HG02943 (cell line): Measurements from ENCODE around the gene FANCC.
"Not testable (repeated sequence)": the region's sequence is repeated elsewhere in the genome, so short reads cannot be mapped to it uniquely, and the experiment has no call there.

Source experiments
- ATAC-seq: cut with Tn5 transposase; IDR thresholded peaks from one replicate; pipeline ENCODE4 v1.9.1; 2021; ENCODE audit warnings: mild to moderate bottlenecking, low read depth, moderate library complexity; ENCODE audit not compliant: unreplicated experiment

The FANCC gene

DNA sequence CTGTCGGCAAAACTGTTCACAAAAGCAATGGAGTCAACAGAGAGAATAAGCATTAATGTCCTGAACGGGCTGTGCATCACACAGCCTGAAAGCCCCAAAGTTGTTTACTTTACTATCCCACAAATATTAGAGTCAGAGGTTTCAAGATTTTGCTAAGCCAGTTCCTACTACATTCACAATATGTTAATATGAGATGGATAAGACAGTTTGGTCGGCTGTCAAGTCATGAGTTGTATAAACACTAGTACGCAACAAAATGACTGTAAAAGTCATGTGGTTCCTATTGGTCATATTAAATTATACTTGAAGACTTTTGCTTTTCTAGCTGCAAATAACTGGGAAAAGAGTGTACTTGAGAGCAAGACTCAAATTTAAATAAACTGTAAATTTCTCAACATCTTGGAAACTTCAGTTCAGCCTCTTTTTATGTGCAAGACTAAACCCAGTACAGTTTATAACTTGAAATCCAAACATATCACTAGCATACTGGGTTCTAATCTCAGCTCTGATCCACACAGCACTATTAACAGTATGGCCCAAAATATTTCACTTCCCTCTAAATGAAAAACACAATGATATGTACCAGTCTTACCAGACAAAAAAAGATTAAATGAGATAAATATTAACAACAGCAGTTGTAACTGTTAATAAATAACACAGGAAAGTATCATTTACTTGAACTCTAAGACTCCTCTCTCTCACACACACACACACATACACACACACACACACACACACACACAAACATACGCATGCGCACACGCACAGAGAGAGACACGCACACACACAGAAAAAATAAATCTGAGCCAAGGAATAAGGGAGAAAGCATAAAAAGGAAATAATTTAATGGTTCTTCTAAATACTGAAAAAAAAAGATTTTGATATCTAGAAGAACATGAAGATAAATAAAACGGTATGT is 33.1 kb downstream of the FANCC start:
- ATAC-seq, result no peak

GRCh38 chr9:95283673-95284072 is 33.8 kb downstream of the FANCC start:
- ATAC-seq, result no peak

DNA sequence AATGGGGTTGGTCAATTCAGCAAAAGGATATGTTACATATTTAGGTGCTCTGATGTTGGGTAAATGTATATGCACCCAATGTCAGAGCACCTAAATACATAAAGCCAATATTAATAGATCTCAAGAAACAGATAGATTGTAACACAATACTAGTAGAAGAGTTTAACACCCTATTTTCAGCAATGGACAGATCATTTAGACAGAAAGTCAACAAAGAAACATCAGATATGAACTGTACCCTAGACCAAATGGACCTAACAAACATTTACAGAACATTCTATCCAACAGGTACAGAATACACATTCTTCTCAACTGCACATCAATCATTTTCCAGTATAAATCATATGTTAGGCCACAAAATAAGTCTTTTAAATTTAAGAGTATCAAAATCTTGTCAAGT is 35.2 kb downstream of the FANCC start:
- ATAC-seq, result no peak

- no peak for ATAC-seq
Measured at GRCh38 chr9:95280745-95281144, 36.8 kb downstream of the FANCC start.

- no peak for ATAC-seq
Measured at GRCh38 chr9:95277509-95277908, 40.0 kb downstream of the FANCC start.

DNA sequence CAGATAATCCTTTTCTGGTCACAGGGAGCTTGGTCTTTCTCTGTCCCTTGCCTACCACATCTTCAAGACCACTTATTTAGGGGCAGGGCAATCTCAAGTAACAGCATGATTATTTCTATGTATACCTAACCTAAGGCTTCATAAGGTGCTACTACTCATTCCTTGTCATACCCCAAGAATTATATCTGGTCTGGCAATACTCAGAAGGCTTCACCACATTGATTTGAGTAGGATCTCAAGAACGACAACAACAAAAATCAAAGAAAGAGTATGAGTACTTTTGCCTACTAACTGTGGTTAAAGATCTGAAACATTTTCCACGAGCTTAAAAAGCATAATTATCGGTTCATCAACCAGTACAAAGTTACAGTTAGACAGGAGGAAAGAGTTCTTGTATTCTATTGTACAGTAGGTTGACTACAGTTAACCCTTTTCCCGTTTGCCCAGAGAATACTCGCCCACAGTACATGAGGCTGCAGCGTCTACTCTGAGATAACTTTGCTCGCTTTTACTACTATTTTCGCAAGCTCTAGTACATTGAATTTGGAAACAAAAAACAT is 41.0 kb downstream of the FANCC start:
- no peak for ATAC-seq

- not testable (repeated sequence) for ATAC-seq
Measured at GRCh38 chr9:95274160-95274559, 43.3 kb downstream of the FANCC start.

DNA sequence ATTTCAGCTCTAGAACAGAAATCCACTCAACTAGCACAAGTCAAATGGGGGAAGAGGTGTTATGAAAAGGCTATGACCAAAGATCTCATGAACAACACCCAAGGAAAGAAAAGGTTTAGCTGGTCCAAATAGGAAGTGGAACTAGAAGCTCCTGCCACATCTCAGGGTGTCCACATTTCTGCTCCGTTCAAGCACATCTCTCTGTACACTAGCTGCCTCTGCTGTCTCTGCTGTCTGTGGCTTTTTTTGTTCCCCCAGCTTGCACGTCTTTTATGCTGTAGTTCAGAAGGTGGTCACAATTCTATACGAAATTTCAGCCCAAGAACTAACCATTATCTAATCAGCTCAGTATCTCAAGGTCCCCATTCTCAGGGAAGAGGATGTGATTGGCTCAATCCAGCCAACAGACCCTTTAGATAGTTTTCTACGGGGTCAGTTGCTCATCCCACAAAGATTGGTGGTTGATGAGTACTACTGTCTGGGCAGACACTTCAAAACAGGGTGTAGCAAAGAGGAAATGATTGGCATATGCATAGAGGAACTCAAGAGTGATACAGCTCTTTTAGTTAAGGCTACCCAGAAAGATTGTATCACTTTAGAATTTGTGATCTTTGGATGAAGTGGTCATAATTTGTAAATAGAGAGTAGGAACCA is 44.0 kb downstream of the FANCC start:
- ATAC-seq, result no peak

- no peak for ATAC-seq
Measured at GRCh38 chr9:95272830-95273229, 44.7 kb downstream of the FANCC start.

DNA sequence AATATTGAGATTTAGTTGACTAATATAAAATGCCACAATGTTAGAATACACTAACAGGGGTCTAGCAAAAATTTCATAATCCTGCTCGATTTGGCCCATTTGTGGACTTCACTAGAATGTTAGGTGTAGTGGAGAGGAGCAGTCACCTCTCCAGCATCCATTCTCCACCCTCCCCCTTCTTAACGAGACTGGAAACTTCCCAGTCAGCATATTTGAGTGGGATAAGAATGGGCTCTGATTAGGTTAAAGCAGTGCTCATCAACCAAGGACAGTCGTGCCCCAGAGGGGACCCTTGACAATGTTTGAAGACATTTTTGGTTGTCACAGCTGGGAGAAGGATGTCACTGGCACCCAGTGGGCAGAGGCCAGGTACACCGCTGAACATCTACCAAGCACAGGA is 46.7 kb downstream of the FANCC start:
- ATAC-seq, result no peak

- not testable (repeated sequence) for ATAC-seq
Measured at GRCh38 chr9:95269803-95270773, 47.4 kb downstream of the FANCC start.

DNA sequence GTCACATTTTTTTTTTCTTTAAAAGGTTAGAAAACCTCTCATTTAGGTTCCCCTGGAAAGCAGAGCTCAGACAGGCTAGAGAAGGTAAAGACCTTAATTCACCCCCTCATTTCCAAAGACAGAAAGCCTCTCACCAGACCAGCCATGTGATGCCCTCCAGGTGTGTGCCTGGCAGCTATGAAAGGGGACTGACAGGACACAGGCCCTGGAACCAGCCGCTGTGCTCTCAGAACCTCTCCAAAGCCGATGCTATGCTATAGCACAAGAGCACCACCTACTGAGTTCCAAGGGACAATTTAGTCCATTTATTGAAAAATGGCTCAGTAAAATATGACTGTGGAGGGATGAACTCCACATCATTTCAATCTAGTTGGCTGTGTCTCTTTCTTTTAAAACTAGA is 48.8 kb downstream of the FANCC start:
- ATAC-seq, result no peak

GRCh38 chr9:95266649-95267048 is 50.9 kb downstream of the FANCC start:
- ATAC-seq, result peak; percentile 77

- ATAC-seq, result no peak
Measured at GRCh38 chr9:95265960-95266359, 51.5 kb downstream of the FANCC start.

GRCh38 chr9:95264954-95265615 is 52.4 kb downstream of the FANCC start:
- no peak for ATAC-seq

DNA sequence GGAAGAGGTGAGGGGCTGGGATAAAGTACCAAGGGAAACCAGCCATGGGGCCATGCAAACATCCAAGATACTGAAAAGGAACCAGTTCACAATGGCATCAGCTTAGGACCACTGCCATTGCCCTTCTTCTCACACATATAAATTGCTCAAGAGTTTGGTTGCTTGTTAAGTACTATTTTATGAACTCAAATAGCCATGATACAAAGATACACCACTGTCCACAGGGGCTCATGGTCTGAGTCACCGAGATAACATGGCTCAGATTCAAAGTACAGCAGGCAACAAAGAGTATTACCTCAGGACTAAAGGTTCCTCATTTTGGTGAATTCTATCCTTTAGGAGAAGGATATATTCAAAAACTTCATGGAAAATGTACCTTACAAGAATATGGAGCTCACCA is 55.6 kb downstream of the FANCC start:
- no peak for ATAC-seq

DNA sequence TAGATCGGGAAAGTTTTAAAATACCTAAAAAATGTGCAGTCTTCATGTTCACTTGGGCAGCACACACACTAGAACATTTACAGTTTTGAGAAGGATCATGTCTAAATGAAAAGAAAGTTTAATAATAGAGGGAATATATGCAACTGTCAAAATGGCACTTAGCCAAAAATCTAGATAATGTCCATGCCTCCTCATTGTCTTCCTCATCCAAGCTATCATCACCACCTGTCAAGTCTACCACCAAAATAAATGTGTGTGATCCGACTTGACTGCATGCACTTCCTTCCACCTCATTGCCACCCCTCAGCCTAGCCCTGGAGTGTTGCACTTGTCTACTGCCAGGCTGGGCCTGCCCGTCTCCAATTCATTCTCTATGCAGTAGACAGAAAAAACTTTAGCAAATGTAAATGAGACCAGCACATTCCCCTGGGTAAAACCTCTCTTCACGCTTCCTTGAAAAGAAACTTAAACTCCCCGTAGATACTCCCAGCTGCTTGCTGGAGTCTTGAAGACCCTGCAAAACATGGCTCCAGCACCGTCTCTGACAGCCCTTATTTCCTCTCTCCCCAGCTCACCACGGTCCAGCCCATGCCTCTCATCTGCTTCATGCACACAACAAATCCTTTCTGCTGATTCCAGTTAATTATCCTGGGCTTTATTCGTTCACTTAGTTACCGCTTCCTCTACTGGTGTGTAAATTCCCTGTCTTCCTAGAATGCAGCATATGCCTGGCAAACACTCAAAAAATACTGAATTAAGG is 66.9 kb downstream of the FANCC start:
- no peak for ATAC-seq

GRCh38 chr9:95249986-95250385 is 67.5 kb downstream of the FANCC start:
- ATAC-seq, result no peak

- ATAC-seq, result no peak
Measured at GRCh38 chr9:95246547-95246946, 71.0 kb downstream of the FANCC start.
